H9 (cell line): Measurements from ENCODE around the gene MPC1L. TPM values are rescaled to one million over a fixed set of nuclear protein-coding genes. Genes with fewer than 3 reads are reported as not detected.

Experiments used
- DNase-seq: peaks from one replicate; pipeline ENCODE4 v3.0.0-alpha.2; 2017
- H2AFZ ChIP-seq: one replicate; pipeline ENCODE4 v1.6.1; 2013; ENCODE audit warnings: mild to moderate bottlenecking, low read length, control low read depth, moderate library complexity
- H2AK5ac ChIP-seq: 2 replicates; pipeline ENCODE4 v1.6.1; 2013; ENCODE audit warnings: low read length, control low read depth, mixed read lengths; ENCODE audit not compliant: insufficient read length
- H2BK120ac ChIP-seq: one replicate; pipeline ENCODE4 v1.6.1; 2013; ENCODE audit warnings: low read depth, mild to moderate bottlenecking, low read length, control low read depth, inconsistent platforms; ENCODE audit not compliant: poor library complexity, severe bottlenecking
- H2BK12ac ChIP-seq: 2 replicates; pipeline ENCODE4 v1.6.1; 2013; ENCODE audit warnings: low read length, control low read depth, mixed read lengths, low read depth; ENCODE audit not compliant: insufficient read length
- H2BK15ac ChIP-seq: 2 replicates; pipeline ENCODE4 v1.6.1; 2013; ENCODE audit warnings: low read depth, low read length, control low read depth
- H2BK20ac ChIP-seq: one replicate; pipeline ENCODE4 v1.6.1; 2013; ENCODE audit warnings: low read depth, mild to moderate bottlenecking, low read length, control low read depth, inconsistent platforms; ENCODE audit not compliant: poor library complexity, severe bottlenecking
- H2BK5ac ChIP-seq: 2 replicates; pipeline ENCODE4 v1.6.1; 2013; ENCODE audit warnings: low read length, control low read depth, mixed read lengths; ENCODE audit not compliant: insufficient read length
- H3K14ac ChIP-seq: 2 replicates; pipeline ENCODE4 v1.6.1; 2013; ENCODE audit warnings: low read length, control low read depth; ENCODE audit not compliant: insufficient read depth
- H3K18ac ChIP-seq: 2 replicates; pipeline ENCODE4 v1.6.1; 2013; ENCODE audit warnings: low read depth, mild to moderate bottlenecking, mixed read lengths, low read length, control low read depth; ENCODE audit not compliant: insufficient read length
- H3K23ac ChIP-seq: 2 replicates; pipeline ENCODE4 v1.6.1; 2013; ENCODE audit warnings: low read length, control low read depth, mixed read lengths, low read depth; ENCODE audit not compliant: insufficient read length
- H3K23me2 ChIP-seq: 2 replicates; pipeline ENCODE4 v1.6.1; 2013; ENCODE audit warnings: low read depth, mild to moderate bottlenecking, mixed read lengths, low read length, control low read depth; ENCODE audit not compliant: insufficient read length, poor library complexity, severe bottlenecking
- H3K27ac ChIP-seq: 2 replicates; pipeline ENCODE4 v1.5.1; 2013; ENCODE audit warnings: low read length, control low read depth, mixed read lengths, low read depth; ENCODE audit not compliant: insufficient read length
- H3K27me3 ChIP-seq: 2 replicates; pipeline ENCODE4 v1.6.1; 2013; ENCODE audit warnings: low read length, control low read depth, inconsistent platforms; ENCODE audit not compliant: insufficient read depth
- H3K4ac ChIP-seq: 2 replicates; pipeline ENCODE4 v1.6.1; 2013; ENCODE audit warnings: low read depth, mild to moderate bottlenecking, control low read depth, inconsistent platforms, low read length, moderate library complexity
- H3K4me1 ChIP-seq: 2 replicates; pipeline ENCODE4 v1.6.1; 2013; ENCODE audit warnings: low read length, control low read depth, inconsistent platforms; ENCODE audit not compliant: insufficient read depth
- H3K4me2 ChIP-seq: 2 replicates; pipeline ENCODE4 v1.6.1; 2013; ENCODE audit warnings: low read length, control low read depth, mixed read lengths; ENCODE audit not compliant: insufficient read length, insufficient read depth
- H3K56ac ChIP-seq: 2 replicates; pipeline ENCODE4 v1.6.1; 2013; ENCODE audit warnings: low read depth, mild to moderate bottlenecking, mixed read lengths, low read length, control low read depth; ENCODE audit not compliant: insufficient read length
- H3K79me1 ChIP-seq: 2 replicates; pipeline ENCODE4 v1.6.1; 2013; ENCODE audit warnings: low read depth, mild to moderate bottlenecking, moderate library complexity, low read length, control low read depth, inconsistent platforms; ENCODE audit not compliant: insufficient read depth, poor library complexity, severe bottlenecking
- H3K79me2 ChIP-seq: 2 replicates; pipeline ENCODE4 v1.6.1; 2013; ENCODE audit warnings: low read length, control low read depth, inconsistent platforms; ENCODE audit not compliant: insufficient read depth
- H3K9ac ChIP-seq: 2 replicates; pipeline ENCODE4 v1.6.1; 2013; ENCODE audit warnings: low read length, control low read depth, mixed read lengths; ENCODE audit not compliant: insufficient read length; ENCODE audit errors: extremely low read depth
- H3K9me3 ChIP-seq: one replicate; pipeline ENCODE4 v1.6.1; 2013; ENCODE audit warnings: low read depth, low read length, inconsistent platforms; ENCODE audit not compliant: control insufficient read depth
- H3T11ph ChIP-seq: one replicate; pipeline ENCODE4 v1.6.1; 2013; ENCODE audit warnings: mild to moderate bottlenecking, low read length, control low read depth, inconsistent platforms
- H4K20me1 ChIP-seq: one replicate; pipeline ENCODE4 v1.6.1; 2013; ENCODE audit not compliant: control insufficient read depth, insufficient read length, insufficient read depth
- H4K5ac ChIP-seq: 2 replicates; pipeline ENCODE4 v1.6.1; 2013; ENCODE audit warnings: low read depth, mild to moderate bottlenecking, mixed read lengths, low read length, control low read depth; ENCODE audit not compliant: insufficient read length
- H4K8ac ChIP-seq: replicated peaks from 2 replicates; pipeline ENCODE4 v1.6.1; 2013; ENCODE audit warnings: low read length, control low read depth, mixed read lengths, low read depth; ENCODE audit not compliant: insufficient read length
- H4K91ac ChIP-seq: 2 replicates; pipeline ENCODE4 v1.6.1; 2013; ENCODE audit warnings: low read depth, mild to moderate bottlenecking, moderate library complexity, mixed read lengths, low read length, control low read depth; ENCODE audit not compliant: insufficient read length
- H3K27ac Mint-ChIP-seq, 3 experiments: 2 replicates in 2 of 3; 3 replicates in 1 of 3; pipeline ENCODE4 v1.8.0; 2020 to 2021; ENCODE audit warnings: mixed read lengths in 3 of 3, mild to moderate bottlenecking in 1 of 3, moderate library complexity in 1 of 3
- H3K27me3 Mint-ChIP-seq: 2 replicates; pipeline ENCODE4 v1.8.0; 2021; ENCODE audit warnings: low read depth, mild to moderate bottlenecking, moderate library complexity, mixed read lengths
- H3K36me3 Mint-ChIP-seq, 3 experiments: 2 replicates in 2 of 3; 3 replicates in 1 of 3; pipeline ENCODE4 v1.8.0; 2020 to 2021; ENCODE audit warnings: low read depth in 3 of 3, mixed read lengths in 3 of 3; ENCODE audit not compliant: insufficient read depth in 1 of 3
- H3K4me1 Mint-ChIP-seq, 2 experiments: 2 replicates each; pipeline ENCODE4 v1.8.0; 2020; ENCODE audit warnings: mixed read lengths in 2 of 2
- H3K4me3 Mint-ChIP-seq, 2 experiments: 2 replicates in 1 of 2; 3 replicates in 1 of 2; pipeline ENCODE4 v1.8.0; 2020 to 2021; ENCODE audit warnings: mild to moderate bottlenecking in 2 of 2, mixed read lengths in 2 of 2, moderate library complexity in 1 of 2
- H3K9me3 Mint-ChIP-seq, 2 experiments: 2 replicates in 1 of 2; 3 replicates in 1 of 2; pipeline ENCODE4 v1.8.0; 2020; ENCODE audit warnings: mild to moderate bottlenecking in 2 of 2, mixed read lengths in 2 of 2, moderate library complexity in 1 of 2
- WGBS: extraction: QIAGEN DNeasy Blood & Tissue Kit; methylation state at CpG from one replicate; pipeline ENCODE4 v1.1.7; 2013; ENCODE audit warnings: missing lambda C conversion rate, low lambda C conversion rate, mixed read lengths; ENCODE audit not compliant: insufficient read length; ENCODE audit errors: extremely low coverage; 5-methylcytosine and 5-hydroxymethylcytosine counted together
- total RNA-seq: library from RNA; stranded (reverse); gene quantifications from 2 replicates; pipeline ENCODE4 v1.2.1, GENCODE V29; 2021
- TF ChIP-seq, protein P1 (sequence below): fragments of 200-600 bp; sonication (generic); conservative IDR thresholded peaks from 3 replicates; pipeline ENCODE4 v1.8.0; 2021; ENCODE audit warnings: antibody characterized with exemption, mild to moderate bottlenecking

The MPC1L gene
- total RNA-seq, 1 experiment from 2014 or later = not detected

DNA sequence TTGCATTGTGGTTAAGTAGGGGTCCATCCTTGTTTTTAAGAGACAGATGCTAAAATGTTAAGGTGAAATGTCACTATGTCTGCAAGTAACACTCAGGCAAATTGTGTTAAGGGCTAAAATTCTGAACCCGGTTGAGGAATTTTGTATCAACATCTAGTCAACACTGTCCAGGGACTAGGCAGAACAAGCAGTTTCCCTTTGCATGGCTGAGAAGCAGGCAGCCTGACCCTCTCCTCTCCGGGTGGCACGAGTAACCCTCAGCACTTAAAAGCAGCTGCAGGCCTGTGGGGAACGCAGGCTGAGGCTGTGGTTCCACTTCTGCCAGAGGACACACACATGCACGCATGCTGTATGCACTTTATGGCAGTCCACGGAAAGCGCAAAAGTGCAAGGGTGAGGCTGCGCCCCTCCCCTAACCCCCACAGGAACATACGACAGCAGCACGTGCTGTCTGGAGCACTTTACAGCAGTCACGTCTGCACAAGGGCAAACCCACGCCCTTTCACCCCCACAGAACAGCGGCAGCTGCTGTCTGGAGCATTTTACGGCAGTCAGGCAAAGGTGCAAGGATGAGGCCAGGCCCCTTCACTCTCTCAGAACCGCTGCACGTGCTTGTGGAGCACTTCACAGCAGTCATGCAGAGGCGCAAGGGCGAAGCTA is 619 bp upstream of the MPC1L start:
- H3K27me3 Mint-ChIP-seq = no peaks in the 10 kb centered on the region; the same call in none of the 2 replicates
- Histone ChIP-seq H3K79me2 (no peaks in the 10 kb centered on the region), H3K14ac (no peak overlapping the region), H3K56ac (no peak overlapping the region), H3K4me1 (no peaks in the 10 kb centered on the region), H3K27ac (no peak overlapping the region), H2AFZ (no peak overlapping the region), H3K4ac (no peak overlapping the region), H4K8ac (no peak overlapping the region), H3K79me1 (no peaks in the 10 kb centered on the region), H2AK5ac (no peak overlapping the region), H3K23ac (no peak overlapping the region), H3K9ac (no peak overlapping the region), H4K91ac (no peak overlapping the region), H2BK120ac (no peak overlapping the region), H3T11ph (no peak overlapping the region), H2BK20ac (no peak overlapping the region), H3K4me2 (no peak overlapping the region), H3K18ac (no peak overlapping the region), H2BK5ac (no peak overlapping the region), H3K27me3 (no peaks in the 10 kb centered on the region), H4K5ac (no peak overlapping the region), H3K23me2 (no peaks in the 10 kb centered on the region), H2BK15ac (no peak overlapping the region), H4K20me1 (no peaks in the 10 kb centered on the region), H3K9me3 (no peaks in the 10 kb centered on the region), H2BK12ac (no peak overlapping the region)
- peaks cover 53 to 57% of the 10 kb centered on the region in 2 experiments for H3K9me3 Mint-ChIP-seq
- H3K4me1 Mint-ChIP-seq = peaks cover 0 to 8% of the 10 kb centered on the region in 2 experiments; a peak in 1 of 4 replicates
- no peak overlapping the region for H3K27ac Mint-ChIP-seq
- TF ChIP-seq, protein P1, sequence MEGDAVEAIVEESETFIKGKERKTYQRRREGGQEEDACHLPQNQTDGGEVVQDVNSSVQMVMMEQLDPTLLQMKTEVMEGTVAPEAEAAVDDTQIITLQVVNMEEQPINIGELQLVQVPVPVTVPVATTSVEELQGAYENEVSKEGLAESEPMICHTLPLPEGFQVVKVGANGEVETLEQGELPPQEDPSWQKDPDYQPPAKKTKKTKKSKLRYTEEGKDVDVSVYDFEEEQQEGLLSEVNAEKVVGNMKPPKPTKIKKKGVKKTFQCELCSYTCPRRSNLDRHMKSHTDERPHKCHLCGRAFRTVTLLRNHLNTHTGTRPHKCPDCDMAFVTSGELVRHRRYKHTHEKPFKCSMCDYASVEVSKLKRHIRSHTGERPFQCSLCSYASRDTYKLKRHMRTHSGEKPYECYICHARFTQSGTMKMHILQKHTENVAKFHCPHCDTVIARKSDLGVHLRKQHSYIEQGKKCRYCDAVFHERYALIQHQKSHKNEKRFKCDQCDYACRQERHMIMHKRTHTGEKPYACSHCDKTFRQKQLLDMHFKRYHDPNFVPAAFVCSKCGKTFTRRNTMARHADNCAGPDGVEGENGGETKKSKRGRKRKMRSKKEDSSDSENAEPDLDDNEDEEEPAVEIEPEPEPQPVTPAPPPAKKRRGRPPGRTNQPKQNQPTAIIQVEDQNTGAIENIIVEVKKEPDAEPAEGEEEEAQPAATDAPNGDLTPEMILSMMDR = no peak
- H3K36me3 Mint-ChIP-seq = peaks cover 0 to 5% (median 3%) of the 10 kb centered on the region in 3 experiments; a peak in 2 of 7 replicates
- no CpG with 5 or more reads among the region's 18 CpGs for WGBS
- DNase-seq = peak; percentile 34
- H3K4me3 Mint-ChIP-seq = no peak overlapping the region
